ENCODE data around the gene ZNF691. TPM values are rescaled to one million over a fixed set of nuclear protein-coding genes. Genes with fewer than 3 reads are reported as not detected.
"Not testable (repeated sequence)": the region's sequence is repeated elsewhere in the genome, so short reads cannot be mapped to it uniquely, and the experiment has no call there.

The ZNF691 gene
- total RNA-seq, 3 donors from 2014 or later (not counting 1 experiment from before 2014, with no cell fraction given): 2.8 to 5.7 (median 5.2) TPM

DNA sequence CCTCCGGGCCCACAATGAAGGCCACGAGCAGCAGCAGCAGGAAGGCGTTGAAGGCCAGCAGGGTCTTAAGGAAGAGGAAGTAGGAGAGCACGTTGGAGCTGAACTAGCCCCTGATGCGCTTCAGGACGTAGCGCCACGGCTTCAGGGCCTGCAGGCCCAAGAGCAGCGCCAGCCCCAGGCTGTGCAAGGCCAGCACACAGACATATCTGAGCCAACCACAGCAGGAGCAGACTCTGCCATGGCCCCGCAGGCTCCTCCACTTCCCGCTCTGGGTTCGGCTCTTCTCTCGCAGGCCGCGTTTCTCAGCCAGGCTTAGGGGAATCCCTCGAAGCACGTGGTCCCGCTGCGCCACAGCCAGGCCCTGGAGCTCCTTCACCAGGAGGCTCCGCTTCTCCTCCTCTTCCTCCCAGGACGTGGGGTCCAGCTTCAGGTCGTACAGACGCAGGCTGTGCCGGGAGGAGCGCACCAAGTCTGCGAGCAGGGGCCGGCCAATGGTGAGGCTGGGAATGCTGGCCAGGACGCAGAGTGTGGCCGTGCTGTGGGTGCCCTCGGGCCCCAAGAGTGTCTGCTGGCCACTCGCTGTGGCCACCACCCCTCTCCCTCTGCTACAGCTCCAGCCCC, 41.7 kb downstream of the ZNF691 start:
- ATAC-seq (no peak), DNase-seq (no peak)
- no peaks in the 10 kb centered on the region for H3K4me1 Mint-ChIP-seq
- WGBS (ENCODE audit: insufficient coverage): 91% methylated on average over 31 of the region's 31 CpGs
- no peaks in the 10 kb centered on the region for H3K9me3 ChIP-seq (ENCODE audit: control insufficient read depth, insufficient read depth, low read length)
- H3K4me1 ChIP-seq (ENCODE audit: control insufficient read depth, insufficient read depth, low read length): no peaks in the 10 kb centered on the region
- H3K36me3 ChIP-seq (ENCODE audit: control insufficient read depth, insufficient read depth, low read length): no peaks in the 10 kb centered on the region
- peaks cover 6 to 11% of the 10 kb centered on the region in 2 donors for H3K27me3 Mint-ChIP-seq (ENCODE audit: low read depth in 2 of 2)
- H3K4me3 Mint-ChIP-seq: no peak overlapping the region
- no peaks in the 10 kb centered on the region for H3K27me3 ChIP-seq (ENCODE audit: control insufficient read depth, insufficient read depth, low read length)
- no peak overlapping the region for H3K4me3 ChIP-seq (ENCODE audit: low read length)
- TF ChIP-seq, protein P1, sequence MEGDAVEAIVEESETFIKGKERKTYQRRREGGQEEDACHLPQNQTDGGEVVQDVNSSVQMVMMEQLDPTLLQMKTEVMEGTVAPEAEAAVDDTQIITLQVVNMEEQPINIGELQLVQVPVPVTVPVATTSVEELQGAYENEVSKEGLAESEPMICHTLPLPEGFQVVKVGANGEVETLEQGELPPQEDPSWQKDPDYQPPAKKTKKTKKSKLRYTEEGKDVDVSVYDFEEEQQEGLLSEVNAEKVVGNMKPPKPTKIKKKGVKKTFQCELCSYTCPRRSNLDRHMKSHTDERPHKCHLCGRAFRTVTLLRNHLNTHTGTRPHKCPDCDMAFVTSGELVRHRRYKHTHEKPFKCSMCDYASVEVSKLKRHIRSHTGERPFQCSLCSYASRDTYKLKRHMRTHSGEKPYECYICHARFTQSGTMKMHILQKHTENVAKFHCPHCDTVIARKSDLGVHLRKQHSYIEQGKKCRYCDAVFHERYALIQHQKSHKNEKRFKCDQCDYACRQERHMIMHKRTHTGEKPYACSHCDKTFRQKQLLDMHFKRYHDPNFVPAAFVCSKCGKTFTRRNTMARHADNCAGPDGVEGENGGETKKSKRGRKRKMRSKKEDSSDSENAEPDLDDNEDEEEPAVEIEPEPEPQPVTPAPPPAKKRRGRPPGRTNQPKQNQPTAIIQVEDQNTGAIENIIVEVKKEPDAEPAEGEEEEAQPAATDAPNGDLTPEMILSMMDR (IDR thresholded peaks at IDR 0.05): no peak
- no peaks in the 10 kb centered on the region for H3K36me3 Mint-ChIP-seq
- H3K27ac ChIP-seq (ENCODE audit: low read length): no peak overlapping the region
- intact Hi-C loops (cut with micrococcal nuclease): no loop called here
- H3K9me3 Mint-ChIP-seq: no peaks in the 10 kb centered on the region
- no peak overlapping the region for H3K27ac Mint-ChIP-seq

DNA sequence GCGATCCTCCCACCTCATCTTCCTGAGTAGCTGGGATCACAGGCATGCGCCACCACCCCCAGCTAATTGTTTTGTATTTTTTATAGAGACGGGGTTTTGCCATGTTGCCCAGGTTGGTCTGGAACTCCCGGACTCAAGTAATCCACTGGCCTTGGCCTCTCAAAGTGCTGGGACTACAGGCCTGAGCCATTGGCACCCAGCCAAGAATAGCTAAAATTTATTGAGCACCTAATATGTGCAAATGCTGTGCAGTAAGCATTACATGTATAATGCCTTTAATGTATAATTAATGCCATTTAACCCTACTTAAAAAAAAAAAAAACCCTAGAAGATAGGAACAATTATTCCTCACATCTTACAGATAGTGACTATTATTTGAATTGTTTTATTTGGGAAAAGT, 42.9 kb downstream of the ZNF691 start:
- Histone ChIP-seq H3K27ac (ENCODE audit: low read length) (no peak overlapping the region), H3K27me3 (ENCODE audit: control insufficient read depth, insufficient read depth, low read length) (no peaks in the 10 kb centered on the region), H3K9me3 (ENCODE audit: control insufficient read depth, insufficient read depth, low read length) (no peaks in the 10 kb centered on the region), H3K4me1 (ENCODE audit: control insufficient read depth, insufficient read depth, low read length) (no peaks in the 10 kb centered on the region), H3K4me3 (ENCODE audit: low read length) (no peak overlapping the region), H3K36me3 (ENCODE audit: control insufficient read depth, insufficient read depth, low read length) (no peaks in the 10 kb centered on the region)
- no peak overlapping the region for H3K27ac Mint-ChIP-seq
- 80% methylated on average over 3 of the region's 4 CpGs for WGBS (ENCODE audit: insufficient coverage)
- H3K9me3 Mint-ChIP-seq: no peaks in the 10 kb centered on the region
- H3K4me1 Mint-ChIP-seq: no peaks in the 10 kb centered on the region
- H3K36me3 Mint-ChIP-seq: no peaks in the 10 kb centered on the region
- H3K27me3 Mint-ChIP-seq (ENCODE audit: low read depth in 2 of 2): peaks cover 7 to 10% of the 10 kb centered on the region in 2 donors
- intact Hi-C loops (cut with micrococcal nuclease): no loop called here
- TF ChIP-seq, protein P1 (IDR thresholded peaks at IDR 0.05): no peak
- DNase-seq (no peak), ATAC-seq (no peak)
- no peak overlapping the region for H3K4me3 Mint-ChIP-seq

DNA sequence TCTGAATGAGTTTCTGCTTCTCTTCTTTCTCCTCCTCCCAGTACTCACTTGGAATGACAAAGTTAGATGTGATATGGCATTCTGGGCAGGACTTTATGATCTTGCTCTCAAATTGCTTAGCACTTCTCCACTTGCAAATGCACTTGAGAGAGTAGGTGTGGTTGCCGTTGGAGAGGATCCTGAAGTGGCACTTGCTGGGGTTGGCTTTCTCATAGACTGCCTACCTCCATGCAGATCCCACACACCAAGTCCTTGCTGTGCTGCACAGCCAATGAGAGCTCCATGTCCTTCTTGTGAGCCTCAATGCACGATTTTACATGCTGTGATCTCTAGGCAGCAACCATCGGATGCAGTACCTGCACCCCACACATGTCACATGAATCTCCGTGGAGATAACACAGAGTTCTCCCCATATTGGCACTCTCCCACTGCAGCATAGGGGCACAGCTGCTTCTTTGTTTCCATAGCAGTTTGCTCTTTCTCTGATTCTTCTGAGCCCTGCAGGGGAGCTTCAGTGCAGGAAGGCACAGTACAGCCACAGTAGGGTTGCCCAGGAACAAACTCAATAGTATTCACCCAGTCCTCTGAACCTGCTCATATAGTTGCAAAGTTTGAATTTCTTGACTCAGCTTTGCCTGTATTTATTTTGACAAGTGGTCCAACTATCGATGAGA, 45.2 kb downstream of the ZNF691 start:
- intact Hi-C loops (cut with micrococcal nuclease): no loop called here
- no peaks in the 10 kb centered on the region for H3K9me3 Mint-ChIP-seq
- 69% methylated on average over 5 of the region's 5 CpGs for WGBS (ENCODE audit: insufficient coverage)
- no peak overlapping the region for H3K4me3 Mint-ChIP-seq
- no peaks in the 10 kb centered on the region for H3K4me1 Mint-ChIP-seq
- H3K4me3 ChIP-seq (ENCODE audit: low read length): no peak overlapping the region
- no peaks in the 10 kb centered on the region for H3K36me3 ChIP-seq (ENCODE audit: control insufficient read depth, insufficient read depth, low read length)
- H3K4me1 ChIP-seq (ENCODE audit: control insufficient read depth, insufficient read depth, low read length): no peaks in the 10 kb centered on the region
- no peak overlapping the region for H3K27ac ChIP-seq (ENCODE audit: low read length)
- H3K9me3 ChIP-seq (ENCODE audit: control insufficient read depth, insufficient read depth, low read length): no peaks in the 10 kb centered on the region
- H3K27me3 ChIP-seq (ENCODE audit: control insufficient read depth, insufficient read depth, low read length): no peaks in the 10 kb centered on the region
- DNase-seq (no peak), ATAC-seq (no peak)
- H3K36me3 Mint-ChIP-seq: no peaks in the 10 kb centered on the region
- H3K27ac Mint-ChIP-seq: no peak overlapping the region
- peaks cover 18 to 20% of the 10 kb centered on the region in 2 donors for H3K27me3 Mint-ChIP-seq (ENCODE audit: low read depth in 2 of 2)
- TF ChIP-seq, protein P1 (IDR thresholded peaks at IDR 0.05): no peak

DNA sequence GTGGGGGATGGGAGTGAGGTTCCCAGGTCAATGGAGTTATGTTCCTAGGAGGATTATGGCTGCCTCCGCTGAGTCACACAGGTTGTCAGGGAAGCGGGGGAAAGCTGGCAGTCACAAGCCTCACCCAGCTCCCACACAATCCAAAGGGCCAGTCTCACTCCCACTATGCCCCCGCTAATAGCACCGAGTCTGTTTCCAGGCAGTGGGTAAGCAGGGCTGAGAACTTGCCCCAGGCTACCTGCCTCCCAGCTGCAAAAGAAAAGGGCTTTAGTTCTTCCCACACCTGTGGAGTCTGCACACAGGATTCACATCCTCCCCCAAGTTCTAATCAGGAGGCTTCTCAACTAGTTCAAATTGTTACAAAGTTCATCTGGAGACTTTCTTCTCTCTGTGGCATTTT, 53.5 kb downstream of the ZNF691 start:
- WGBS (ENCODE audit: insufficient coverage): 97% methylated on average over 4 of the region's 4 CpGs
- DNase-seq; H3K4me1 Mint-ChIP-seq; H3K4me3 Mint-ChIP-seq; intact Hi-C loops (cut with micrococcal nuclease); H3K27ac Mint-ChIP-seq; H3K9me3 Mint-ChIP-seq; ATAC-seq; H3K4me3 ChIP-seq (ENCODE audit: low read length); H3K27ac ChIP-seq (ENCODE audit: low read length); H3K36me3 Mint-ChIP-seq; H3K4me1 ChIP-seq (ENCODE audit: control insufficient read depth, insufficient read depth, low read length); H3K36me3 ChIP-seq (ENCODE audit: control insufficient read depth, insufficient read depth, low read length); H3K9me3 ChIP-seq (ENCODE audit: control insufficient read depth, insufficient read depth, low read length); H3K27me3 ChIP-seq (ENCODE audit: control insufficient read depth, insufficient read depth, low read length): not testable (repeated sequence)
- H3K27me3 Mint-ChIP-seq (ENCODE audit: low read depth in 2 of 2): peaks cover 37% of the 10 kb centered on the region in 2 donors

Other genes with a start within 250 kb of the ZNF691 start
- 10 to 100 TPM; 41.2 to 50.3 (median 43.1) TPM for gene PPIH, start 188.2 kb upstream of the ZNF691 start, total RNA-seq
- gene YBX1, start 164.2 kb upstream of the ZNF691 start, total RNA-seq: 100 to 1,000 TPM; 239 to 305 (median 279) TPM
- gene CLDN19, start 106.4 kb upstream of the ZNF691 start, total RNA-seq: not detected
- gene P3H1, start 79.6 kb upstream of the ZNF691 start, total RNA-seq: 10 to 100 TPM; 29.6 to 40.4 (median 37.9) TPM
- 10 to 100 TPM; 10.1 to 17.1 (median 12.7) TPM for gene C1orf50, start 79.4 kb upstream of the ZNF691 start, total RNA-seq
- gene TMEM269, start 61.6 kb upstream of the ZNF691 start, total RNA-seq: 1 to 10 TPM in 1 of 3 donors, under 1 TPM in 2; 0.18 to 1.4 (median 0.33) TPM
- 1 to 10 TPM; 7.0 to 7.5 (median 7.5) TPM for gene ERMAP, start 29.5 kb upstream of the ZNF691 start, total RNA-seq
- gene SVBP, start 29.2 kb upstream of the ZNF691 start, total RNA-seq: 10 to 100 TPM; 13.8 to 16.1 (median 15.2) TPM
- gene SLC2A1, start 112.3 kb downstream of the ZNF691 start, total RNA-seq: 100 to 1,000 TPM in 1 of 3 donors, 10 to 100 TPM in 2; 94.7 to 143 (median 95.1) TPM